ENCODE results near the gene HOXD11. TPM values are rescaled to one million over a fixed set of nuclear protein-coding genes. Genes with fewer than 3 reads are reported as not detected.

The HOXD11 gene
- total and polyA plus RNA-seq, 8 donors, result not detected

DNA sequence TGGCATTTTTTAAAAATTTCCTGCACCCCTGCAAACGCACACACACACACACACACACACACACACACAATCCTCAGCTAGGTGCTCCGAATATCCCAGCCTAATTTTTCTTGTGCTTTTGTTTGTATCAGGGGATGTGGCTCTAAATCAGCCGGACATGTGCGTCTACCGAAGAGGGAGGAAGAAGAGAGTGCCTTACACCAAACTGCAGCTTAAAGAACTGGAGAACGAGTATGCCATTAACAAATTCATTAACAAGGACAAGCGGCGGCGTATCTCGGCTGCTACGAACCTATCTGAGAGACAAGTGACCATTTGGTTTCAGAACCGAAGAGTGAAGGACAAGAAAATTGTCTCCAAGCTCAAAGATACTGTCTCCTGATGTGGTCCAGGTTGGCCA, 12.7 kb upstream of the HOXD11 start:
- intact Hi-C loops (cut with DNase I; ENCODE audit: low total_unique reads), result no loop called here
- no peak for DNase-seq

DNA sequence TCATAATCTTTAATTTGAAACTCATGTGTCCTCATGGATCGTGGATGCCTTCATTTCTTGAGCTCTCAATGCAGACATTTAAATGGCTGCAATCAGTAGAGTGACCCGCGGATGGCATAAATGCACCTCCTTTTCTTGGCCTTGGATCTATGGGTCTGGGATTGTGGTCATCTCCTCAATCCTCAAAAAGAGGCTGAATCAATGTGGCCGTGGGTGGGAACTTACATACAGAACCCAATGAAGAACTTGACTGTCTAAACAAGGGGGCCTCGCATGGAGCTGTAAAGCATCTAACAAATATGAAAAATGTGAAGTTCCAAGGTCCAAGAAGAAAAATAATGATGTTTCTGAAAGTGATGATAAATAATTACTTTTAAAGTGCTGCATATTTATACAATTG, 11.7 kb upstream of the HOXD11 start:
- Histone ChIP-seq H3K4me3 (no peak overlapping the region), H3K4me1 (peaks cover 32 to 68% (median 53%) of the 10 kb centered on the region in 4 donors), H3K27ac (no peak overlapping the region), H3K27me3 (peaks cover 72 to 100% (median 100%) of the 10 kb centered on the region in 3 donors), H3K9me3 (peaks cover 0 to 14% (median 2%) of the 10 kb centered on the region in 4 donors), H3K36me3 (no peaks in the 10 kb centered on the region)
- WGBS, 5 donors, result 10 to 18% (median 16%) methylated on average over 5 of the region's 5 CpGs
- intact Hi-C loops (cut with DNase I; ENCODE audit: low total_unique reads), result loop anchor here (5.0 kb wide), 1 partner anchor 408 kb away; no protein-coding TSS in a partner anchor
- TF ChIP-seq POLR2AphosphoS5 (IDR thresholded peaks at IDR 0.05) (no peak), EP300 (IDR thresholded peaks at IDR 0.05) (no peak), POLR2A (IDR thresholded peaks at IDR 0.05) (no peak)
- TF ChIP-seq, protein P1, sequence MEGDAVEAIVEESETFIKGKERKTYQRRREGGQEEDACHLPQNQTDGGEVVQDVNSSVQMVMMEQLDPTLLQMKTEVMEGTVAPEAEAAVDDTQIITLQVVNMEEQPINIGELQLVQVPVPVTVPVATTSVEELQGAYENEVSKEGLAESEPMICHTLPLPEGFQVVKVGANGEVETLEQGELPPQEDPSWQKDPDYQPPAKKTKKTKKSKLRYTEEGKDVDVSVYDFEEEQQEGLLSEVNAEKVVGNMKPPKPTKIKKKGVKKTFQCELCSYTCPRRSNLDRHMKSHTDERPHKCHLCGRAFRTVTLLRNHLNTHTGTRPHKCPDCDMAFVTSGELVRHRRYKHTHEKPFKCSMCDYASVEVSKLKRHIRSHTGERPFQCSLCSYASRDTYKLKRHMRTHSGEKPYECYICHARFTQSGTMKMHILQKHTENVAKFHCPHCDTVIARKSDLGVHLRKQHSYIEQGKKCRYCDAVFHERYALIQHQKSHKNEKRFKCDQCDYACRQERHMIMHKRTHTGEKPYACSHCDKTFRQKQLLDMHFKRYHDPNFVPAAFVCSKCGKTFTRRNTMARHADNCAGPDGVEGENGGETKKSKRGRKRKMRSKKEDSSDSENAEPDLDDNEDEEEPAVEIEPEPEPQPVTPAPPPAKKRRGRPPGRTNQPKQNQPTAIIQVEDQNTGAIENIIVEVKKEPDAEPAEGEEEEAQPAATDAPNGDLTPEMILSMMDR (IDR thresholded peaks at IDR 0.05), result no peak
- no peak for DNase-seq

More for the DNA sequence above, 12.7 kb upstream of the HOXD11 start:
- H3K9me3 ChIP-seq, result peaks cover 0 to 14% (median 2%) of the 10 kb centered on the region in 4 donors
- H3K27me3 ChIP-seq, result peaks cover 66 to 100% (median 100%) of the 10 kb centered on the region in 3 donors
- H3K4me1 ChIP-seq, result peaks cover 27 to 57% (median 47%) of the 10 kb centered on the region in 4 donors
- no peak overlapping the region for H3K4me3 ChIP-seq
- H3K27ac ChIP-seq, result no peak overlapping the region
- TF ChIP-seq, protein P1 (IDR thresholded peaks at IDR 0.05), result no peak
- TF ChIP-seq EP300 (IDR thresholded peaks at IDR 0.05) (no peak), POLR2A (IDR thresholded peaks at IDR 0.05) (no peak), POLR2AphosphoS5 (IDR thresholded peaks at IDR 0.05) (no peak)
- no peaks in the 10 kb centered on the region for H3K36me3 ChIP-seq
- WGBS, 5 donors, result 6 to 11% (median 10%) methylated on average over 12 of the region's 12 CpGs

DNA sequence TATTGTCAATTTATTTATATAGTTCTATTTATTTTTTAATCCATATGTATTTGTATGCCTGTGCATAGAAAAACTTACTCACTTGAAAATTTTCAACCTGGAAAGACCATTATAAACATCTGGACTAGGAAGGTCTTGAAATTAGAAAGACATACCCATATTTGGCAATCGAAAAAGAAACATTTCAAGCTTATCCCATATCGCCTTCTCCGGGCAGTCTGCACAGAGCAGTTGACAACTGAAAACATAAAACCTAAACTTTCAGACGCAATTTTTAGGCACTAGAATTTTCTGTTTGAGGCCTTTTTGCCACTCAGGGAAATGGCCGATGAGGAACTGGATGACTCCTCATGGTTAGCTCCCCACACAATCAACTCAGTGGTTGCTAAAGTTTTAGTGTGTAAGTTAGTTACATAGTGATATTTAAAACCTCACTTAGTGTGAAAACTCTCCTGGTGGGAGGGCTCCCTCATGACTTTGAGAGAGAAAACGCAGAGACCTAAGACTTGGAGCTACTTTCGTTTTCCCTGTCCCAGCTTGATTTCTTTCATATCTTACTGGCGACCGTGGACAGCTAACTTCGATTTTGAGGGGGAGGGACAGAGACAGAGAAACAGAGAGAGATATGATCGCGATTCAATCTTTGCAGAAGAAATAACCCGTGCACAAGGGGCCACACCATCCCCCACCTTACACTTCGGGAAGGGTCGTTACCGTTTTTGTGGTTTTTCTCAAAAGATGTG, 10.7 kb upstream of the HOXD11 start:
- intact Hi-C loops (cut with DNase I; ENCODE audit: low total_unique reads), result loop anchor here (5.0 kb wide), 1 partner anchor 409 kb away; no protein-coding TSS in a partner anchor
- Histone ChIP-seq H3K9me3 (peaks cover 0 to 14% (median 2%) of the 10 kb centered on the region in 4 donors), H3K27ac (no peak overlapping the region), H3K36me3 (no peaks in the 10 kb centered on the region), H3K4me3 (peak overlapping the region; percentile 38 to 59 (median 46)), H3K4me1 (peaks cover 32 to 72% (median 53%) of the 10 kb centered on the region in 4 donors), H3K27me3 (peaks cover 73 to 100% (median 100%) of the 10 kb centered on the region in 3 donors)
- TF ChIP-seq POLR2AphosphoS5 (IDR thresholded peaks at IDR 0.05) (no peak), POLR2A (IDR thresholded peaks at IDR 0.05) (no peak), EP300 (IDR thresholded peaks at IDR 0.05) (no peak)
- TF ChIP-seq, protein P1 (IDR thresholded peaks at IDR 0.05), result no peak
- no peak for DNase-seq
- 7 to 11% (median 10%) methylated on average over 16 of the region's 16 CpGs for WGBS, 5 donors

DNA sequence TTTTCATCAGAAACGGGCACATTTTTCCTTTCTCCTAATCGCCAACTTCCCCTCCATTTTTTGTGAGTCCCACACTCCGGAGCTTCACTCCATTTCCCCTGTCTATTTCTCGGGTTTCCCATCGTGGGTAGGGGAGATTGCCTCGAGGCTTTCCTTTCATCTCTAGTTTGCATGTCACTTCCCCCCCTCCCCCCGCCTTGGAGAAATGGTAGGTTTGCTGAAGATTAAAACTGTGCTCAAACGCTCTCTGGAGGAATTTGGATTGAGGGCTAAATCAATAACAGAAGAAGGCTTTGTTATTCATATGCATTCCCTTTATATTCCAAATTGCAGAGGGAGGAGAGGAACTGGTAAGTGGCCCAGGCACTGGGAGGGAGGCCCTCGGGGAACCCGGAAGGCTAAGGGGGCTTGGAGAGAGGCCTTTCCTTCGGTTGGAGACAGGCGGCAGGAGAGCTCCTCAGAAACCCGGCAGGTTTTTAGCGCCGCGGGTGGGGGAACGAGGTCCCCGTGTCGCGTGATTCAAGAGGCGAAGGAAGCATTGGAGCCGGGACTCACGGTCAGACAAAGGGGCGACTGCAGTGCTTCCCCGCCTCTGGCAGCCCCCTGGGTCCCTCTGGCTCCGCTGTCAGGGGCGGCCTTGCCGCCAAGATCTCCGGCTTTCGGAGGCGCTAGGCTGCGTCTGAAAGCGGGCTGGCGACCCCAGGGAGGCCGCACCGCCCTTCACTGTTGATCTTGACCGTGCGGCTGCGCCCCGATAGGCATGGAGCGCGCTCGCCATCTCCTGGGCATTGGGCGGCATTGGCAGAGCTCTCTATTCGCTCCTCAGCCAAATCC, 9.9 kb upstream of the HOXD11 start:
- H3K4me3 ChIP-seq, result peak overlapping the region; percentile 38 to 59 (median 46)
- intact Hi-C loops (cut with DNase I; ENCODE audit: low total_unique reads), result loop anchor here (5.0 kb wide), 1 partner anchor 410 kb away; no protein-coding TSS in a partner anchor

More for the DNA sequence above, 9.9 kb upstream of the HOXD11 start:
- H3K9me3 ChIP-seq, result peaks cover 0 to 14% (median 2%) of the 10 kb centered on the region in 4 donors
- DNase-seq, result peak; percentile 76 to 86
- peaks cover 32 to 65% (median 46%) of the 10 kb centered on the region in 4 donors for H3K4me1 ChIP-seq
- H3K27ac ChIP-seq, result no peak overlapping the region
- H3K36me3 ChIP-seq, result no peaks in the 10 kb centered on the region
- TF ChIP-seq POLR2AphosphoS5 (IDR thresholded peaks at IDR 0.05), result peak in 1 of 3 donors; percentile 13
- TF ChIP-seq, protein P1 (IDR thresholded peaks at IDR 0.05), result peak in 5 of 7 experiments; percentile 52 to 81 (median 78)
- TF ChIP-seq EP300 (IDR thresholded peaks at IDR 0.05), result no peak
- no peak for TF ChIP-seq POLR2A (IDR thresholded peaks at IDR 0.05)
- peaks cover 69 to 100% (median 100%) of the 10 kb centered on the region in 3 donors for H3K27me3 ChIP-seq
- WGBS, 5 donors, result 1 to 4% (median 2%) methylated on average over 27 to 45 of the region's 45 CpGs

All from stomach (tissue), 9 donors.